D721Med (cell line): ENCODE data around the gene MAD1L1.

Experiments used
- DNase-seq: peaks from one replicate; pipeline ENCODE4 v3.0.0; 2011; ENCODE audit warnings: low spot score; ENCODE audit not compliant: insufficient read length
- FAIRE-seq: peaks from 2 replicates; lab custom pipeline; 2011; peaks lifted over from hg19 to GRCh38; lab: Jason Lieb, UNC
- TF ChIP-seq, protein P1 (sequence below): IDR thresholded peaks from 2 replicates; pipeline ENCODE4 v1.5.1; 2012; ENCODE audit warnings: mild to moderate bottlenecking, control low read depth; ENCODE audit not compliant: insufficient read depth; ENCODE audit errors: missing control alignments

The MAD1L1 gene

DNA sequence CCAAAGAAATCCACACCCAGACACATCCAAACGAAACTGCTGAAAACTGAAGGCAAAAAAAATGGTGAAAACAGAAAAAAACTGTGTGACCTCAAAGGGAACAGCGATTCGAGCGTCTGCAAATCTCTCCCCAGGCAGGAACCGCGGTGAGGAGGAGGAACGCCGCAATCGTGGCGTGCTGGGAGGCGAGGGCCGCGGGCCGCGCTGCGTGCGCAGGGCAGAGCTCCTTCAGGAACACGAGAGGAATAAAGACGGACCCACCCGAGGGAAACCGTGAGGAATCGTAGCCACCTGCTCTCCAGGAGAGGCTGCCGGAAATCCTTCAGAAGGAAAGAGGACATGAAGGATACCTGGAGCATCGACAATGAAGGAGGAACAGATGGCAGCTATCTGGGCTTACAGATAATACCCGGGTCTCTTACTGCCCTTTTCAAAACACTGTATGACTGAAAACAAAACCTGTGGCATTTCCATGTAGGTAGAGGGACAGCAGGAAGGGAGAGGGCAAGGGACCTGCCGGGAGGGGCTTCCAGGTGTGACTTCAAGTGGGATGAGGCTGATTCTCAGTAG, 266.0 kb downstream of the MAD1L1 start:
- TF ChIP-seq, protein P1, sequence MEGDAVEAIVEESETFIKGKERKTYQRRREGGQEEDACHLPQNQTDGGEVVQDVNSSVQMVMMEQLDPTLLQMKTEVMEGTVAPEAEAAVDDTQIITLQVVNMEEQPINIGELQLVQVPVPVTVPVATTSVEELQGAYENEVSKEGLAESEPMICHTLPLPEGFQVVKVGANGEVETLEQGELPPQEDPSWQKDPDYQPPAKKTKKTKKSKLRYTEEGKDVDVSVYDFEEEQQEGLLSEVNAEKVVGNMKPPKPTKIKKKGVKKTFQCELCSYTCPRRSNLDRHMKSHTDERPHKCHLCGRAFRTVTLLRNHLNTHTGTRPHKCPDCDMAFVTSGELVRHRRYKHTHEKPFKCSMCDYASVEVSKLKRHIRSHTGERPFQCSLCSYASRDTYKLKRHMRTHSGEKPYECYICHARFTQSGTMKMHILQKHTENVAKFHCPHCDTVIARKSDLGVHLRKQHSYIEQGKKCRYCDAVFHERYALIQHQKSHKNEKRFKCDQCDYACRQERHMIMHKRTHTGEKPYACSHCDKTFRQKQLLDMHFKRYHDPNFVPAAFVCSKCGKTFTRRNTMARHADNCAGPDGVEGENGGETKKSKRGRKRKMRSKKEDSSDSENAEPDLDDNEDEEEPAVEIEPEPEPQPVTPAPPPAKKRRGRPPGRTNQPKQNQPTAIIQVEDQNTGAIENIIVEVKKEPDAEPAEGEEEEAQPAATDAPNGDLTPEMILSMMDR = no peak
- no peak for DNase-seq
- FAIRE-seq = no peak

DNA sequence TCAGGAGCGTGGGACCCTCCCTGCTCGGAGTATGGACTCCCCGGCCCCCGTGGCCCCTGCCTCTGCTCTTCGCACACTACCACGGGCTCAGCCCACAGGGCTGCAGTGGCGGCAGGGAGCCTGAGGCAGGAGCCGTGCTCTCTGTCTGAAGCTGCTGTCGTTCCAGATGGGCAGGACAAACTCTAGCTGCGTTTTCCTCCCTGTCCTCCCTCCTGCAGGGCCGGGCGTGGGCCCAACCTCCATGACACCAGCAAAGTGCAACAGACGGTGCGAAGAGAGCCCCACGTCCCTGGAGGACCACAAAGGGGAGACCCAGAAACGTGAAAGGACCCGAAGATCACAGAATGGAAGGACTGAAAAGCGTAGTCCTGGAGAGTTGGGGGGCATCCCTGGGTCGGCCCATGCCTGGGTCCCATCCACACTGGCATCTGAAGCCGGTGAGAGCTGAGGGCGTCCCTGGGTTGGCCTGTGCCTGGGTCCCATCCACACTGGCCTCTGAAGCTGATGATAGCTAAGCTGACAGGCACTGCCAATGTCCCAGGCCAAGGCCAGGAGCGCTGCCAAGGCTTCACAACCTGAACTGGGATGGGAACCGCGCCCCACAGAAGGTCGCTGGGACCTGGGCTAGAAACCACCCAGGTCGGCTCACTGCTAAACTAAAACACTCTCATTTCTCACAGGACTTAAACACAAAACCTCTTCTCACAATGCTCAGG, 267.0 kb downstream of the MAD1L1 start:
- FAIRE-seq (no peak), DNase-seq (no peak)
- TF ChIP-seq, protein P1 = no peak

DNA sequence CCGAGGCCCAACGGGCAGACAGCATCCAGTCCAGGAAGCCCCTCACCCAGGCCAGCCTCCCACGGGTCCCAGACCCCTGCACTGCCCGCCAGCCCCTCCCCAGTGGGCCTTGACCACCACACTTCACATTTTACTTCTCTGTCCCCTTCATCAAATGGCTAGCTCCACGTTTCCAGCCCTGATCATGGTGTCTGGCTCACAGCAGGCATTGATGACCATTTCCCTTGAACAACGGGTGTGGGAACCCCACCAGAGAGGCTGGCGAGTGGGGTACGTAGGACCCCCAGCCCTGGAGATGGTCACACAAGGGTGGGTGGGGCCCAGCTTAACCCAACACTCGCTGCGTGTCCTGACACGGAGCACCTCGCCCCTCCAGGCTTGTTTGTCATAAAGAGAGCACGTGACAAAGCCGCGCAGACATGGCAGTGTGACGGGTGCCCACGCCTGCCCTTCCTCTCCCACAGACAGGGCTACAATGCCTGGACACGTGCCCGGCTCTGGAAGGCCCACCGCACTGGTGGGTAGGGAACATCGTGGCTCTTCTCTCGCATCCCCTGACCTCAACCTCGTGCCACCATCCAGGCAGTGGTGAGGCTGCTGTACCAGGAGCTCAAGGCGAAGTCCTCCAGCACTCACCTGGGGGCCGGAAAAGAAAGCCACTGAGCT, 267.7 kb downstream of the MAD1L1 start:
- FAIRE-seq (no peak), DNase-seq (no peak)
- TF ChIP-seq, protein P1 = no peak

DNA sequence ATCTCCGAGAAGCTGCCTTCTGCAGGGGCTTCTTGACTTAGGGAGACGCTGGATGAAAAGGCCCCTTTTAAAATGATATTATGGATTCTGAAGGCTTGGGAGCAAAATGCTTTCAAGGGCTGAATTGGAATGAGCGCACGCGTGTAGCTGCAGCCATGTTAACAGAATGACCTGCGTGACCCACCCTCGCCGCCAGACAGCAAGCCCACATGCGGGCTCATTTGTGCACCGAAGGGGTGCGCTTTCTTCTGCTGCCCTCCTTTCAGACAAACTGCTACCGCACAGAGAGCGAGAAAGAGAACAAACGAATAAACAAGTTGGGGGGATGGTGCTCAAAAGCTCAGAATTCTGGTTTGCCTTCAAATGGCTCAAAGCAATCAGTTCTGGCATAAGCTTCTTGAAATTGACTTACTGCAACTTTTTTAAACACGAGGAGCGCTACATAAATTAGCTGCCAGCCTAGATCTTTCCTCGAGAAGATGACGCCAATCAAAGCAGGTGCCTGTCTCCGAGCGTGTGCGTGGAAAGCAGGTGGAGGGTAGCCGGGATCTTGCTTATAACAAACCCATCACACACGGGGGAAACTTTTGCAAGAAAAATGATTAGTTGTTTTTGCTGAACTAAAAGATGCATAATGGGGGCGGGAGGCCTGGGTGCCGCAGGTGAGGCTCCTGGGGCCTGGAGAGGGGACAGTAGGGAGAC, 268.4 kb downstream of the MAD1L1 start:
- no peak for FAIRE-seq
- TF ChIP-seq, protein P1 = no peak
- no peak for DNase-seq

DNA sequence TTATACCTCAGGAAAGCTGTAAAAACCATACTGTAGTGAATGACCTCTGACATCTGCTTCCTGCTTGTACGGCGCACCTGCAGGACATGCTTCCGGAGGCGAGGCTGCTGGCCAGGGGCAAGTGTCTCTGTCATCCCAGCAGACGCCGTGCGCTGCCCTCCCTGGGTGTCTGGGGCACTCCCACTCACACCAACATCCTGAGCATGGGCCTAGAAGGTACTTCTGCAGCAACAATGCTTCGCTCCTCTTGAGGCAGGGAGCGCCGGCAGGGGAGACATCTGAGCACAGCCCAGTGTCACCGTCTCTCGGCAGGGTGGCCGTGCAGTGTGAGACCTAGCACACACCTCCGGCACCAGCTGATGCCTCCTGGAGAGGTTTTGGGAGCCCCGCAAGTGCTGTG, 269.2 kb downstream of the MAD1L1 start:
- no peak for DNase-seq
- TF ChIP-seq, protein P1 = no peak
- FAIRE-seq = no peak

DNA sequence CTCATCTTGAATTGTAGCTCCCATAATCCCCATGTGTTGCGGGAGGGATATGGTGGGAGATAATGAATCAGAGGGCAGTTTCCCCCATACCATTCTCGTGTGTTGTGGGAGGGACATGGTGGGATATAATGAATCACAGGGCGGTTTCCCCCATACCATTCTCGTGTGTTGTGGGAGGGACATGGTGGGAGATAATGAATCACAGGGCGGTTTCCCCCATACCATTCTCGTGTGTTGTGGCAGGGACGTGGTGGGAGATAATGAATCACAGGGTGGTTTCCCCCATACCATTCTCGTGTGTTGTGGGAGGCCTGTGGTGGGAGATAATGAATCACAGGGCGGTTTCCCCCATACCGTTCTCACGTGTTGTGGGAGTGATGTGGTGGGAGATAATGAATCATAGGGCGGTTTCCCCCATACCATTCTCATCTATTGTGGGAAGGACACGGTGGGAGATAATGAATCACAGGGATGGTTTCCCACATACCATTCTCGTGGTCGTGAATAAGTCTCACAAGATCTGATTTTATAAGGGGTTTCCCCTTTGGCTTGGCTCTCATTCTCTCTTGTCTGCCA, 271.0 kb downstream of the MAD1L1 start:
- no peak for FAIRE-seq
- TF ChIP-seq, protein P1 = no peak
- DNase-seq = no peak
